HepG2 (cell line): ENCODE data around the gene NT5DC1. TPM values are rescaled to one million over a fixed set of nuclear protein-coding genes. Genes with fewer than 3 reads are reported as not detected.

Experiments
- ATAC-seq: fragments of 200-7000 bp; cut with Tn5 transposase; 3 replicates; pipeline ENCODE4 v1.9.1; 2020; ENCODE audit warnings: mild to moderate bottlenecking, moderate library complexity
- BruUV-seq: library from RNA; stranded (reverse); fragments of 400-500 nt; replicated peaks from 2 replicates; lab custom pipeline; 2021; lab: Mats Ljungman, UMichigan
- CTCF ChIA-PET: fragments of 300-600 bp; formaldehyde crosslinking; extraction: SDS; loops from one replicate; lab custom pipeline; 2021; ENCODE audit warnings: low total read pairs, inconsistent platforms, low intra/inter-chr PET ratio; lab: Yijun Ruan, JAX
- POLR2A ChIA-PET: fragments of 350-600 bp; sonication (Branson Sonifier 250); formaldehyde crosslinking; loops from one replicate; lab custom pipeline; 2020; ENCODE audit warnings: antibody characterized with exemption, inconsistent platforms; lab: Yijun Ruan, JAX
- DNase-seq: peaks from one replicate; pipeline ENCODE4 v3.0.0-alpha.2; 2015; ENCODE audit warnings: low spot score
- FAIRE-seq: peaks from 3 replicates; lab custom pipeline; 2011; peaks lifted over from hg19 to GRCh38; lab: Jason Lieb, UNC
- H2AFZ ChIP-seq: one replicate; pipeline ENCODE4 v1.6.1; 2011; ENCODE audit warnings: low read length, inconsistent platforms
- H3K27ac ChIP-seq: fragments of 300-600 bp; 3 replicates; pipeline ENCODE4 v1.8.0; 2011; ENCODE audit warnings: mixed run types, mild to moderate bottlenecking, mixed read lengths, low read length, inconsistent platforms; ENCODE audit not compliant: insufficient read depth; ENCODE audit errors: extremely low read length
- H3K27me3 ChIP-seq, 2 experiments: fragments of 200-600 bp in 1 of 2; 2 replicates in 1 of 2; 3 replicates in 1 of 2; pipeline versions ENCODE4 v1.6.0 to v1.8.0; 2011; ENCODE audit warnings: low read length in 2 of 2, mild to moderate bottlenecking in 2 of 2, moderate library complexity in 2 of 2, inconsistent platforms in 1 of 2; ENCODE audit not compliant: insufficient read depth in 2 of 2, control insufficient read depth in 1 of 2
- H3K36me3 ChIP-seq, 2 experiments: fragments of 200-600 bp in 1 of 2; replicated peaks in 1 of 2; 2 replicates in 1 of 2; 3 replicates in 1 of 2; pipeline versions ENCODE4 v1.5.1 to v1.8.0; 2011; ENCODE audit warnings: low read length in 2 of 2, inconsistent platforms in 1 of 2; ENCODE audit not compliant: insufficient read depth in 2 of 2, control insufficient read depth in 1 of 2
- H3K4me1 ChIP-seq: 2 replicates; pipeline ENCODE4 v1.5.1; 2012; ENCODE audit warnings: low read length, inconsistent platforms; ENCODE audit not compliant: insufficient read depth
- H3K4me2 ChIP-seq: 2 replicates; pipeline ENCODE4 v1.6.0; 2011; ENCODE audit warnings: low read depth, low read length, inconsistent platforms
- H3K4me3 ChIP-seq, 3 experiments: fragments of 200-600 bp in 1 of 3; sonication (generic), shearing (Covaris generic) in 1 of 3; replicated peaks in 1 of 3; 2 replicates each; pipeline ENCODE4 v1.5.1; 2011 to 2016; ENCODE audit warnings: low read length in 3 of 3, inconsistent platforms in 2 of 3, low read depth in 2 of 3, mild to moderate bottlenecking in 2 of 3, control low read depth in 1 of 3, mixed read lengths in 1 of 3; ENCODE audit not compliant: insufficient read depth in 1 of 3
- H3K79me2 ChIP-seq: one replicate; pipeline ENCODE4 v1.6.1; 2011; ENCODE audit warnings: low read length, inconsistent platforms; ENCODE audit not compliant: insufficient read depth
- H3K9ac ChIP-seq: 2 replicates; pipeline ENCODE4 v1.6.0; 2011; ENCODE audit warnings: mild to moderate bottlenecking, low read depth, low read length, inconsistent platforms; ENCODE audit not compliant: insufficient read depth
- H3K9me3 ChIP-seq: 2 replicates; pipeline ENCODE4 v1.5.1; 2012; ENCODE audit warnings: mild to moderate bottlenecking, low read length
- H4K20me1 ChIP-seq: 2 replicates; pipeline ENCODE4 v1.6.0; 2011; ENCODE audit warnings: inconsistent platforms, mild to moderate bottlenecking, low read length, moderate library complexity; ENCODE audit not compliant: insufficient read depth
- ATF7-NPFF ChIP-seq: sonication (generic); formaldehyde crosslinking; IDR thresholded peaks from 2 replicates; pipeline ENCODE4 v1.8.1; 2023; ENCODE audit warnings: mild to moderate bottlenecking, low read depth, missing genetic modification reagents, moderate library complexity
- CHD2 ChIP-seq: IDR thresholded peaks from 2 replicates; pipeline ENCODE4 v1.6.1; 2011; ENCODE audit warnings: low read depth, low read length, improper control_type of control experiment
- FOXA3 ChIP-seq: IDR thresholded peaks from 2 replicates; pipeline ENCODE4 v1.6.1; 2016; ENCODE audit warnings: missing genetic modification reagents, missing compliant biosample characterization
- IKZF4 ChIP-seq: sonication (generic); formaldehyde crosslinking; IDR thresholded peaks from 2 replicates; pipeline ENCODE4 v1.5.1; 2020; ENCODE audit warnings: borderline replicate concordance, mild to moderate bottlenecking, low read depth, missing genetic modification reagents; ENCODE audit errors: not compliant biosample characterization
- IKZF5 ChIP-seq: IDR thresholded peaks from 2 replicates; pipeline ENCODE4 v1.6.1; 2018; ENCODE audit warnings: missing genetic modification reagents, mild to moderate bottlenecking, missing compliant biosample characterization
- KAT8 ChIP-seq: IDR thresholded peaks from 2 replicates; pipeline ENCODE4 v1.6.1; 2016; ENCODE audit warnings: missing genetic modification reagents, missing compliant biosample characterization
- KDM2A ChIP-seq: sonication (generic); formaldehyde crosslinking; IDR thresholded peaks from 2 replicates; pipeline ENCODE4 v1.4.0; 2020; ENCODE audit warnings: low read depth, missing genetic modification reagents, borderline replicate concordance
- NONO ChIP-seq, 2 experiments: fragments of 450-650 bp in 1 of 2; sonication (generic) in 1 of 2; formaldehyde crosslinking in 1 of 2; IDR thresholded peaks in 1 of 2; conservative IDR thresholded peaks in 1 of 2; 2 replicates each; pipeline versions ENCODE4 v1.6.1 to v1.8.0; 2017 to 2022; ENCODE audit warnings: mild to moderate bottlenecking in 1 of 2, missing genetic modification reagents in 1 of 2, moderate library complexity in 1 of 2
- NR0B2 ChIP-seq: sonication (generic); formaldehyde crosslinking; IDR thresholded peaks from 2 replicates; pipeline ENCODE4 v1.4.0; 2020; ENCODE audit warnings: mild to moderate bottlenecking, missing genetic modification reagents
- RBFOX2 ChIP-seq: fragments of 200-400 bp; formaldehyde crosslinking; IDR thresholded peaks from 2 replicates; pipeline ENCODE4 v1.6.1; 2017; ENCODE audit warnings: low read depth, mild to moderate bottlenecking, low read length
- RFXANK ChIP-seq: IDR thresholded peaks from 2 replicates; pipeline ENCODE4 v1.6.1; 2016
- TBP ChIP-seq: sonication (generic); formaldehyde crosslinking; IDR thresholded peaks from 2 replicates; pipeline ENCODE4 v1.5.0; 2020; ENCODE audit warnings: missing genetic modification reagents
- THAP11 ChIP-seq: IDR thresholded peaks from 2 replicates; pipeline ENCODE4 v1.6.1; 2016; ENCODE audit warnings: missing biosample characterization, missing genetic modification reagents
- ZNF543 ChIP-seq: sonication (generic); formaldehyde crosslinking; IDR thresholded peaks from 2 replicates; pipeline ENCODE4 v1.4.0; 2020; ENCODE audit warnings: mild to moderate bottlenecking, missing genetic modification reagents
- ZNF709 ChIP-seq: sonication (generic); formaldehyde crosslinking; IDR thresholded peaks from 2 replicates; pipeline ENCODE4 v1.5.0; 2020; ENCODE audit warnings: mild to moderate bottlenecking, missing genetic modification reagents
- ZUFSP ChIP-seq: sonication (generic); formaldehyde crosslinking; IDR thresholded peaks from 2 replicates; pipeline ENCODE4 v1.9.0; 2021; ENCODE audit warnings: missing genetic modification reagents, mild to moderate bottlenecking, borderline replicate concordance
- ZZZ3 ChIP-seq: sonication (generic); formaldehyde crosslinking; IDR thresholded peaks from 2 replicates; pipeline ENCODE4 v1.4.0; 2020; ENCODE audit warnings: missing genetic modification reagents, mild to moderate bottlenecking, borderline replicate concordance
- WGBS: methylation state at CpG from one replicate; pipeline ENCODE4 v1.1.6; 2017; ENCODE audit warnings: low lambda C conversion rate; 5-methylcytosine and 5-hydroxymethylcytosine counted together
- in situ Hi-C: cut with HindIII; loops from 2 replicates; pipeline ENCODE4 v1.10.0; 2017; ENCODE audit warnings: low pct_unique_long_range_greater_than_20kb; ENCODE audit not compliant: extremely low pct_ligation_motif_present
- intact Hi-C: fragments of 100-400 bp; cut with micrococcal nuclease; formaldehyde crosslinking; loops from one replicate; pipeline ENCODE4 v1.10.0; 2022; ENCODE audit not compliant: unreplicated experiment
- polyA plus RNA-seq, 8 experiments: library from polyadenylated mRNA; depleted of rRNA in 3 of 8; stranded (reverse) in 7 of 8; unstranded in 1 of 8; fragments of >200 nt; fragmentation: Illumina TruSeq in 4 of 8; extraction: Trizol in 4 of 8; gene quantifications; 2 replicates each; pipeline versions ENCODE4 v1.2.1 to v1.2.3, GENCODE V29; 2011 to 2016; ENCODE audit warnings: low read depth in 4 of 8, missing spikeins in 1 of 8, mixed read lengths in 1 of 8; ENCODE audit not compliant: insufficient read depth in 1 of 8
- total RNA-seq, 5 experiments: library from RNA; depleted of rRNA; stranded (reverse); fragments of >200 nt; fragmentation: Illumina TruSeq; extraction: Trizol; gene quantifications; 2 replicates each; pipeline ENCODE4 v1.2.3, GENCODE V29; 2016; ENCODE audit warnings: low read depth in 1 of 5

NT5DC1 gene
- total and polyA plus RNA-seq, 2 of the 13 experiments (the other 11 are each of a cell fraction or from before 2014, with no cell fraction given) = 27.0 to 56.1 TPM

GRCh38 chr6:116239856-116240255 lies 139.2 kb downstream of the NT5DC1 start:
- Histone ChIP-seq H2AFZ (no peak overlapping the region), H3K4me3 (no peak overlapping the region), H3K4me1 (no peaks in the 10 kb centered on the region), H3K79me2 (no peaks in the 10 kb centered on the region), H3K9ac (no peak overlapping the region), H4K20me1 (no peaks in the 10 kb centered on the region), H3K9me3 (no peaks in the 10 kb centered on the region), H3K27ac (no peak overlapping the region), H3K36me3 (peaks cover 5 to 20% of the 10 kb centered on the region in 2 experiments; a peak in 3 of 5 replicates), H3K4me2 (no peak overlapping the region), H3K27me3 (no peaks in the 10 kb centered on the region)
- CTCF ChIA-PET = no interaction called here
- no peak for FAIRE-seq
- POLR2A ChIA-PET = no interaction called here
- BruUV-seq = no TSS peak
- WGBS = 91% methylated on average over 1 of the region's 1 CpG
- intact Hi-C loops (no loop called here), in situ Hi-C loops (no loop called here)
- no peak for ATAC-seq
- no peak for DNase-seq
- no peak for TF ChIP-seq NONO (IDR thresholded peaks at IDR 0.05)
- TF ChIP-seq NONO (CRISPR knock-in tag; conservative IDR thresholded peaks at IDR 0.05) = no peak
- TF ChIP-seq TBP (CRISPR knock-in tag) = no peak
- TF ChIP-seq CHD2 = no peak
- TF ChIP-seq RFXANK (CRISPR knock-in tag) = no peak
- no peak for TF ChIP-seq ZZZ3
- no peak for TF ChIP-seq IKZF4 (CRISPR knock-in tag)
- TF ChIP-seq KAT8 (CRISPR knock-in tag) = no peak

- DNase-seq = no peak
- no peak overlapping the region for H2AFZ ChIP-seq
- ChIA-PET POLR2A (no interaction called here), CTCF (no interaction called here)
- no peak overlapping the region for H3K4me3 ChIP-seq
- no peak for FAIRE-seq
- no peaks in the 10 kb centered on the region for H4K20me1 ChIP-seq
- H3K4me2 ChIP-seq = no peak overlapping the region
- H3K4me1 ChIP-seq = peaks cover 26% of the 10 kb centered on the region
- no peaks in the 10 kb centered on the region for H3K27me3 ChIP-seq
- no TSS peak for BruUV-seq
- H3K27ac ChIP-seq = no peak overlapping the region
- H3K79me2 ChIP-seq = no peaks in the 10 kb centered on the region
- intact Hi-C loops (no loop called here), in situ Hi-C loops (no loop called here)
- no peak overlapping the region for H3K9ac ChIP-seq
- WGBS = over 99% methylated on average over 4 of the region's 4 CpGs
- ATAC-seq = no peak
- H3K36me3 ChIP-seq = peaks cover 1 to 2% of the 10 kb centered on the region in 2 experiments; a peak in 3 of 5 replicates
- H3K9me3 ChIP-seq = no peaks in the 10 kb centered on the region
- TF ChIP-seq ATF7-NPFF (CRISPR knock-in tag) = no peak
- no peak for TF ChIP-seq THAP11 (CRISPR knock-in tag)
- TF ChIP-seq IKZF5 (CRISPR knock-in tag) = no peak
- no peak for TF ChIP-seq NR0B2
- TF ChIP-seq KDM2A = no peak
- no peak for TF ChIP-seq FOXA3 (CRISPR knock-in tag)
- no peak for TF ChIP-seq ZUFSP
- no peak for TF ChIP-seq ZNF543 (CRISPR knock-in tag)
- no peak for TF ChIP-seq ZNF709 (CRISPR knock-in tag)
- TF ChIP-seq RBFOX2 = no peak
These were observed 143.6 kb downstream of the NT5DC1 start for GRCh38 chr6:116244284-116244683.
